ENCODE measurements around the gene NEK7.

Gene NEK7

GRCh38 chr1:198199105-198199504 lies 42.3 kb downstream of the NEK7 start:
- Histone ChIP-seq H3K4me3 (ENCODE audit: low read depth, low read length) (no peak overlapping the region), H3K27me3 (no peaks in the 10 kb centered on the region), H3K9me3 (no peaks in the 10 kb centered on the region), H3K36me3 (no peaks in the 10 kb centered on the region), H3K4me1 (0 out of 2 replicates have a peak, but pooled peaks cover 4% of the 10 kb centered on the region)
- TF ChIP-seq, protein P1, sequence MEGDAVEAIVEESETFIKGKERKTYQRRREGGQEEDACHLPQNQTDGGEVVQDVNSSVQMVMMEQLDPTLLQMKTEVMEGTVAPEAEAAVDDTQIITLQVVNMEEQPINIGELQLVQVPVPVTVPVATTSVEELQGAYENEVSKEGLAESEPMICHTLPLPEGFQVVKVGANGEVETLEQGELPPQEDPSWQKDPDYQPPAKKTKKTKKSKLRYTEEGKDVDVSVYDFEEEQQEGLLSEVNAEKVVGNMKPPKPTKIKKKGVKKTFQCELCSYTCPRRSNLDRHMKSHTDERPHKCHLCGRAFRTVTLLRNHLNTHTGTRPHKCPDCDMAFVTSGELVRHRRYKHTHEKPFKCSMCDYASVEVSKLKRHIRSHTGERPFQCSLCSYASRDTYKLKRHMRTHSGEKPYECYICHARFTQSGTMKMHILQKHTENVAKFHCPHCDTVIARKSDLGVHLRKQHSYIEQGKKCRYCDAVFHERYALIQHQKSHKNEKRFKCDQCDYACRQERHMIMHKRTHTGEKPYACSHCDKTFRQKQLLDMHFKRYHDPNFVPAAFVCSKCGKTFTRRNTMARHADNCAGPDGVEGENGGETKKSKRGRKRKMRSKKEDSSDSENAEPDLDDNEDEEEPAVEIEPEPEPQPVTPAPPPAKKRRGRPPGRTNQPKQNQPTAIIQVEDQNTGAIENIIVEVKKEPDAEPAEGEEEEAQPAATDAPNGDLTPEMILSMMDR (IDR thresholded peaks at IDR 0.05; ENCODE audit: low read depth, low read length) = no peak
- DNase-seq = no peak

DNA sequence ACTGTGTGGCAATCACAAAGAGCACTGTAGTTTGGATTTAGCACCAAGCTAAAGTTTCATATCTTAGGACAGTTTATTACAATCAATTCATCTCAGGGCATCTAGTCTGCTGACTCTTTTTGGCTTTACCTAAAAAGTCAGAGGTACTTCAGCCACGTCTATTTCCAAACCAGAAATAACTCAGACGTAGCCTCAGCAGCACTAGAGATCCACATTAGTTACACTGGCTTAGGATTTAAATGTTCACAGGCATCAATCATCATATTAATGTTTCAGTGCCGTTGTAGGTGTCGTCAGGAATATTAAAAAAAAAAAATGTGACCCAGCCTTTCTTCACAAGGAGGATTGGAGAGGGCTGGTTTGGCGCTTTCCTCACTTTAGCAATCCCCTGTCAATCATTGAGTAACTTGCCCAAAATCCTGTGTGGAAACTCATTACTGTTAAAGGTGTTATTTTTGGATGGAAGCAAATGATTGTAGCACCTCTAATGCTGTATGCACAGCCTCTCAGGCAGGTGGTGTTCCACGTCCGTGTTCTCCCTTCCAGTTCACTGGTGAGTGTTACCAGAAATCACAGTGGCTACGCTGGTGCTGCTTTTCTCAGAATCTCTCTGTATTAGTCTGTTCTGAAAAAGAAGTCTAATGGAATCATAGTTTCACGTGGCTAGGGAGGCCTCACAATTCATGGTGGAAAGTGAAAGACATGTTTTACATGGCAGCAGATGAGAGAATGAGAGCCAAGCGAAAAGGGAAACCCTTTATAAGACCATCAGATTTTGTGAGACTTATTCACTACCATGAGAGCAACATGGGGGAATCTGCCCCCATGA lies 45.4 kb downstream of the NEK7 start:
- TF ChIP-seq, protein P1 (IDR thresholded peaks at IDR 0.05; ENCODE audit: low read depth, low read length) = no peak
- H3K4me3 ChIP-seq (ENCODE audit: low read depth, low read length) = no peak overlapping the region

GRCh38 chr1:198203434-198203833 lies 46.6 kb downstream of the NEK7 start:
- H3K9me3 ChIP-seq = no peaks in the 10 kb centered on the region
- no peaks in the 10 kb centered on the region for H3K36me3 ChIP-seq
- DNase-seq = no peak
- TF ChIP-seq, protein P1 (IDR thresholded peaks at IDR 0.05; ENCODE audit: low read depth, low read length) = no peak
- no peaks in the 10 kb centered on the region for H3K27me3 ChIP-seq
- H3K4me3 ChIP-seq (ENCODE audit: low read depth, low read length) = no peak overlapping the region
- H3K4me1 ChIP-seq = peaks cover 3% of the 10 kb centered on the region; the same call in 1 of the 2 replicates

More for the DNA sequence above, 45.4 kb downstream of the NEK7 start:
- Histone ChIP-seq H3K27me3 (no peaks in the 10 kb centered on the region), H3K36me3 (no peaks in the 10 kb centered on the region), H3K4me1 (no peaks in the 10 kb centered on the region), H3K9me3 (no peaks in the 10 kb centered on the region)
- DNase-seq = no peak

- Histone ChIP-seq H3K4me3 (ENCODE audit: low read depth, low read length) (no peak overlapping the region), H3K4me1 (peaks cover 3% of the 10 kb centered on the region; the same call in 1 of the 2 replicates), H3K27me3 (no peaks in the 10 kb centered on the region), H3K36me3 (no peaks in the 10 kb centered on the region), H3K9me3 (no peaks in the 10 kb centered on the region)
- TF ChIP-seq, protein P1 (IDR thresholded peaks at IDR 0.05; ENCODE audit: low read depth, low read length) = no peak
- no peak for DNase-seq
Observed at GRCh38 chr1:198205016-198205684, 48.4 kb downstream of the NEK7 start.

GRCh38 chr1:198206292-198206691 lies 49.5 kb downstream of the NEK7 start:
- DNase-seq = no peak
- peaks cover 3% of the 10 kb centered on the region; the same call in 1 of the 2 replicates for H3K4me1 ChIP-seq
- no peaks in the 10 kb centered on the region for H3K27me3 ChIP-seq
- H3K36me3 ChIP-seq = no peaks in the 10 kb centered on the region
- H3K4me3 ChIP-seq (ENCODE audit: low read depth, low read length) = no peak overlapping the region
- no peaks in the 10 kb centered on the region for H3K9me3 ChIP-seq
- TF ChIP-seq, protein P1 (IDR thresholded peaks at IDR 0.05; ENCODE audit: low read depth, low read length) = no peak

GRCh38 chr1:198211696-198212095 lies 54.9 kb downstream of the NEK7 start:
- peaks cover 3% of the 10 kb centered on the region; the same call in 1 of the 2 replicates for H3K4me1 ChIP-seq
- no peaks in the 10 kb centered on the region for H3K36me3 ChIP-seq
- DNase-seq = no peak
- H3K4me3 ChIP-seq (ENCODE audit: low read depth, low read length) = no peak overlapping the region
- TF ChIP-seq, protein P1 (IDR thresholded peaks at IDR 0.05; ENCODE audit: low read depth, low read length) = no peak
- no peaks in the 10 kb centered on the region for H3K9me3 ChIP-seq
- no peaks in the 10 kb centered on the region for H3K27me3 ChIP-seq

Measured in BE2C (cell line).